B cell (primary cell): ENCODE results near the gene ABCA2. TPM values are rescaled to one million over a fixed set of nuclear protein-coding genes. Genes with fewer than 3 reads are reported as not detected.

Experiments used
- ATAC-seq: fragments of 200-7000 bp; cut with Tn5 transposase; one replicate; pipeline ENCODE4 v1.10.0; 2021; ENCODE audit warnings: low read depth, mild to moderate bottlenecking, moderate number of reproducible peaks, moderate library complexity
- CTCF ChIA-PET: fragments of 350-600 bp; sonication (Branson Sonifier 250); formaldehyde crosslinking; loops from one replicate; lab custom pipeline; 2021; ENCODE audit warnings: antibody characterized with exemption, inconsistent platforms; lab: Charles Lee
- POLR2A ChIA-PET: fragments of 350-600 bp; sonication (Branson Sonifier 250); formaldehyde crosslinking; loops from one replicate; lab custom pipeline; 2021; ENCODE audit warnings: antibody characterized with exemption; lab: Charles Lee
- DNase-seq: peaks from one replicate; pipeline ENCODE4 v3.0.0; 2013
- H2AFZ ChIP-seq: 2 replicates; pipeline ENCODE4 v1.6.1; 2012; ENCODE audit warnings: mild to moderate bottlenecking, low read depth, low read length; ENCODE audit not compliant: insufficient read depth, poor library complexity, severe bottlenecking
- H3K27ac ChIP-seq, 2 donors: 1 replicate in 1 of 2; 2 replicates in 1 of 2; pipeline ENCODE4 v1.5.1; 2012 to 2013; ENCODE audit warnings: low read length in 2 of 2, mild to moderate bottlenecking in 2 of 2, moderate library complexity in 1 of 2
- H3K27me3 ChIP-seq, 4 experiments: fragments of 200-600 bp in 1 of 4; sonication (generic) in 1 of 4; replicated peaks in 1 of 4; 1 replicate in 2 of 4; 2 replicates in 2 of 4; pipeline versions ENCODE4 v1.6.1 to v1.7.0; 2013 to 2016; ENCODE audit warnings: low read length in 3 of 4, mild to moderate bottlenecking in 2 of 4, mixed read lengths in 1 of 4, moderate library complexity in 1 of 4; ENCODE audit not compliant: insufficient read depth in 4 of 4, control insufficient read depth in 3 of 4; ENCODE audit errors: control extremely low read depth in 1 of 4
- H3K36me3 ChIP-seq, 2 experiments: replicated peaks in 1 of 2; 1 replicate in 1 of 2; 2 replicates in 1 of 2; pipeline versions ENCODE4 v1.6.1 to v1.7.1; 2013; ENCODE audit warnings: low read length in 1 of 2; ENCODE audit not compliant: insufficient read depth in 2 of 2, control insufficient read depth in 1 of 2; ENCODE audit errors: control extremely low read depth in 1 of 2, extremely low read depth in 1 of 2
- H3K4me1 ChIP-seq, 2 donors: fragments of 200-600 bp in 1 of 2; sonication (generic) in 1 of 2; 1 replicate in 1 of 2; 2 replicates in 1 of 2; pipeline versions ENCODE4 v1.5.1 to v1.6.1; 2013 to 2017; ENCODE audit warnings: low read length in 2 of 2; ENCODE audit not compliant: control insufficient read depth in 2 of 2, insufficient read depth in 2 of 2
- H3K4me2 ChIP-seq: replicated peaks from 2 replicates; pipeline ENCODE3; 2012; ENCODE audit warnings: mild to moderate bottlenecking, low read depth, low read length; ENCODE audit not compliant: poor library complexity, severe bottlenecking
- H3K4me3 ChIP-seq, 5 experiments: fragments of 200-600 bp in 1 of 5; sonication (generic) in 1 of 5; 1 replicate in 3 of 5; 2 replicates in 2 of 5; pipeline versions ENCODE4 v1.5.1 to v1.7.0; 2011 to 2016; ENCODE audit warnings: low read length in 4 of 5, mild to moderate bottlenecking in 4 of 5, low read depth in 2 of 5, control low read depth in 1 of 5, moderate library complexity in 1 of 5; ENCODE audit not compliant: insufficient read depth in 1 of 5; ENCODE audit errors: control extremely low read depth in 1 of 5, extremely low read depth in 1 of 5
- H3K79me2 ChIP-seq: fragments of 200-600 bp; sonication (generic); one replicate; pipeline ENCODE4 v1.6.0; 2016; ENCODE audit warnings: low read length; ENCODE audit not compliant: control insufficient read depth, insufficient read depth
- H3K9ac ChIP-seq: fragments of 200-600 bp; sonication (generic); 2 replicates; pipeline ENCODE4 v1.6.1; 2017; ENCODE audit warnings: mild to moderate bottlenecking, low read length, moderate library complexity
- H3K9me3 ChIP-seq, 3 donors: one replicate each; pipeline versions ENCODE4 v1.6.1 to v1.7.1; 2013; ENCODE audit warnings: low read length in 2 of 3; ENCODE audit not compliant: control insufficient read depth in 2 of 3, insufficient read depth in 1 of 3; ENCODE audit errors: control extremely low read depth in 1 of 3
- H4K20me1 ChIP-seq: 2 replicates; pipeline ENCODE4 v1.6.0; 2012; ENCODE audit warnings: mild to moderate bottlenecking, low read length; ENCODE audit not compliant: insufficient read depth, control insufficient read depth, poor library complexity, severe bottlenecking
- H3K27ac Mint-ChIP-seq: one replicate; pipeline ENCODE4 v1.8.0; 2021; ENCODE audit warnings: mixed read lengths
- H3K27me3 Mint-ChIP-seq: one replicate; pipeline ENCODE4 v1.8.0; 2021; ENCODE audit warnings: mixed read lengths
- H3K4me1 Mint-ChIP-seq: one replicate; pipeline ENCODE4 v1.8.0; 2021; ENCODE audit warnings: mixed read lengths
- H3K4me3 Mint-ChIP-seq: one replicate; pipeline ENCODE4 v1.8.0; 2021; ENCODE audit warnings: mixed read lengths
- H3K9me3 Mint-ChIP-seq: one replicate; pipeline ENCODE4 v1.8.0; 2022; ENCODE audit warnings: mixed read lengths; ENCODE audit not compliant: insufficient read depth
- WGBS: methylation state at CpG from one replicate; pipeline ENCODE4 v1.1.5; 2013; ENCODE audit warnings: missing lambda C conversion rate; ENCODE audit not compliant: insufficient coverage; 5-methylcytosine and 5-hydroxymethylcytosine counted together
- intact Hi-C: fragments of 100-400 bp; cut with micrococcal nuclease; formaldehyde crosslinking; loops from one replicate; pipeline ENCODE4 v1.10.0; 2022
- polyA plus RNA-seq: library from polyadenylated mRNA; depleted of rRNA; stranded (reverse); fragments of >200 nt; gene quantifications from 2 replicates; pipeline ENCODE4 v1.2.3, GENCODE V29; 2012
- total RNA-seq, 2 donors: library from RNA; stranded (reverse); fragments of 120-200 nt in 1 of 2; gene quantifications; 1 replicate in 1 of 2; 2 replicates in 1 of 2; pipeline versions ENCODE4 v1.2.3 to v1.2.4, GENCODE V29; 2013 to 2022
- TF ChIP-seq, protein P1 (sequence below): fragments of 200-600 bp; IDR thresholded peaks from one replicate; pipeline ENCODE4 v1.8.0; 2022; ENCODE audit warnings: antibody characterized with exemption, mild to moderate bottlenecking

ABCA2 gene
- total and polyA plus RNA-seq, 2 donors (not counting 1 experiment from before 2014, with no cell fraction given): 30.7 to 61.1 TPM

DNA sequence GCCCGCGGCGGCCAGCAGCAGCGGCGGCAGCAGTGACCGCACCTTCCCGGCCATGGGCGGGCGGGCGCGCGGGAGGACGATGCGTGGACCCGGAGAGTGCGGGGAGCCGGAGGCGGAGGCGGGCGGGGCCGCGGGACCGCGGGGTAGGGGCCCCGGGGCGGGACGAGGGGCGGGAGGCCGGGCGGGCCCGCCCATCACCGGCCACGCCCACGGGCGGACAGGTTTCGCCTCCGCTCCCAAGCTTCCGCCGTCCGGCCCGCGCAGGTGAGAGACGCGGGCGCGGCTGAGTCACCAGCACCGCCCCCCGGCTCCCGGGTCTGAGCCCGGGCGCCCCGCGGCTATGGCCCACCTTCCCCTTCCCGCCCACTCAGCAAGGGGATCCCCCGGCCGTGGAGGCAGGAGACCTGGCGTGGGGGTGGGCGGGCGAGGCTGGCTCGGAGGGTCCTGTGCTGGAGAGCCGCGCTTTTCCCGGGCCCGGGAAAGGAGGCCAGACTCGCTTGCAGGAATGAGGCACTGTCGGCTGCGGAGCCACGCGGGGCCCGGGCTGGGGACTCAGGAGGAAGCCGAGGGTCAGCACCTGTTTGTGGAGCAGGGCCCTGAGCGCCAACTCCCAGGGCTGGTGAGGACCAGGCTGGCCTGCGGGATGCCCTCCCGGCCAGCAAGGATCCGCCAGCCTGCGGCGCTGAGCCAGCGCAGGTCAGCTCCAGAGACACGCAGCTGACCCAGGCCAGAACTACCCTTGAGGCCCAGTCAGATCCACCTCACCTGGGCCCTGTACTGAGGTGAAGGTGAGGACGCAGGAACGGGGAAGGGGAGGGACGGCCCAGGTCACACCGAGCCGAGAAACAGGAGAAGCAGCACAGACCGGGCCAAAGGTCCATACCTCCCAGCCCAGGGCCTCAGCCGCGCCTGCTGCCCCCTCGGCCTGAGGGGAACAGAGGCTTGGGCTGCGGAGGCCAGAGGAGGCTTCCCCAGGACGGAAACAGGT lies 26.2 kb upstream of the ABCA2 start, which contains the start of gene ENTPD2:
Gene ENTPD2 (minus strand): TSS at position 118 of the 988 bp plus-strand sequence. CDS start 64 bp downstream, at position 54.
- Mint-ChIP-seq H3K9me3 (no peaks in the 10 kb centered on the region), H3K27me3 (peaks cover 13% of the 10 kb centered on the region), H3K4me3 (peak within 1 kb of the TSS; percentile 13), H3K27ac (no peak within 1 kb of the TSS), H3K4me1 (peaks cover 4% of the 10 kb centered on the region)
- POLR2A ChIA-PET: no interaction called here
- Histone ChIP-seq H3K27ac (no peak within 1 kb of the TSS), H3K9me3 (peaks cover 0 to 17% (median 0%) of the 10 kb centered on the region in 3 donors), H3K36me3 (no peaks in the 10 kb centered on the region), H3K4me1 (peaks cover 14 to 15% of the 10 kb centered on the region in 2 donors), H2AFZ (peak within 1 kb of the TSS; percentile 58), H4K20me1 (no peaks in the 10 kb centered on the region), H3K4me3 (peak within 1 kb of the TSS in 3 of 5 experiments; percentile 30 to 44 (median 41)), H3K79me2 (no peaks in the 10 kb centered on the region), H3K9ac (peak within 1 kb of the TSS; percentile 42), H3K4me2 (peak within 1 kb of the TSS; percentile 94), H3K27me3 (peaks cover 0 to 51% (median 29%) of the 10 kb centered on the region in 4 experiments)
- ATAC-seq (peak; percentile 78), DNase-seq (peak; percentile 57)
- TF ChIP-seq, protein P1, sequence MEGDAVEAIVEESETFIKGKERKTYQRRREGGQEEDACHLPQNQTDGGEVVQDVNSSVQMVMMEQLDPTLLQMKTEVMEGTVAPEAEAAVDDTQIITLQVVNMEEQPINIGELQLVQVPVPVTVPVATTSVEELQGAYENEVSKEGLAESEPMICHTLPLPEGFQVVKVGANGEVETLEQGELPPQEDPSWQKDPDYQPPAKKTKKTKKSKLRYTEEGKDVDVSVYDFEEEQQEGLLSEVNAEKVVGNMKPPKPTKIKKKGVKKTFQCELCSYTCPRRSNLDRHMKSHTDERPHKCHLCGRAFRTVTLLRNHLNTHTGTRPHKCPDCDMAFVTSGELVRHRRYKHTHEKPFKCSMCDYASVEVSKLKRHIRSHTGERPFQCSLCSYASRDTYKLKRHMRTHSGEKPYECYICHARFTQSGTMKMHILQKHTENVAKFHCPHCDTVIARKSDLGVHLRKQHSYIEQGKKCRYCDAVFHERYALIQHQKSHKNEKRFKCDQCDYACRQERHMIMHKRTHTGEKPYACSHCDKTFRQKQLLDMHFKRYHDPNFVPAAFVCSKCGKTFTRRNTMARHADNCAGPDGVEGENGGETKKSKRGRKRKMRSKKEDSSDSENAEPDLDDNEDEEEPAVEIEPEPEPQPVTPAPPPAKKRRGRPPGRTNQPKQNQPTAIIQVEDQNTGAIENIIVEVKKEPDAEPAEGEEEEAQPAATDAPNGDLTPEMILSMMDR: no peak
- WGBS: 23% methylated on average over 77 of the region's 90 CpGs
- CTCF ChIA-PET: interaction anchor here (1.1 kb wide), 1 partner anchor 19 kb away, joined by 3 read pairs; no protein-coding TSS in a partner anchor
- intact Hi-C loops: no loop called here
